Tibial nerve (tissue), 4 donors: ENCODE data around the gene ADCY3.

Experiments used
- EP300 ChIP-seq, 2 donors: sonication (generic); formaldehyde crosslinking; IDR thresholded peaks; one replicate each; pipeline ENCODE4 v1.6.1; 2017; ENCODE audit warnings: antibody characterized with exemption in 2 of 2, mild to moderate bottlenecking in 1 of 2
- POLR2A ChIP-seq, 2 donors: fragments of 450-650 bp; IDR thresholded peaks; one replicate each; pipeline ENCODE4 v1.6.1; 2017; ENCODE audit warnings: antibody characterized with exemption in 2 of 2, mild to moderate bottlenecking in 2 of 2, moderate library complexity in 2 of 2
- TF ChIP-seq, protein P1 (sequence below), 5 experiments: fragments of 200-600 bp in 3 of 5; fragments of 450-650 bp in 2 of 5; sonication (generic) in 3 of 5; IDR thresholded peaks; one replicate each; pipeline ENCODE4 v1.5.1; 2016 to 2019; ENCODE audit warnings: antibody characterized with exemption in 5 of 5, mild to moderate bottlenecking in 3 of 5, moderate library complexity in 2 of 5

DNA sequence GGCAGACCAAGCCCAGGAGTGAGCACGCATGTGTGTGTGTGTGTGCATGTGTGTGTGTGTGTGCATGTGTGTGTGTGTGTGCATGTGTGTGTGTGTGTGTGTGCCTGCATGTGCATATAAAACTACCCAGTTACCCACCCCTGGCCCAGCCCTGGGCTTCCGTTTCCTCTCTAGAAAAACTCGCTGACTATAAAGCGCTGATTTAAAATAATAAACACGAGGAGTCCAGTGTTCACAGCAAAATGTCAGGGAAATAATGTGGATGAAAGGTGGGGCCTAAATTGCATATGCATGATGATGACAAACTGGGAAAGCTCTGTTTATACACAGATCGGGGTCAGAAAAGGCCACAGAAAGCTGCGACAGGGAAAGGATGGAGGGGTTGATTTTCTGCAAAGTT lies 7.5 kb downstream of the ADCY3 start:
- TF ChIP-seq, protein P1, sequence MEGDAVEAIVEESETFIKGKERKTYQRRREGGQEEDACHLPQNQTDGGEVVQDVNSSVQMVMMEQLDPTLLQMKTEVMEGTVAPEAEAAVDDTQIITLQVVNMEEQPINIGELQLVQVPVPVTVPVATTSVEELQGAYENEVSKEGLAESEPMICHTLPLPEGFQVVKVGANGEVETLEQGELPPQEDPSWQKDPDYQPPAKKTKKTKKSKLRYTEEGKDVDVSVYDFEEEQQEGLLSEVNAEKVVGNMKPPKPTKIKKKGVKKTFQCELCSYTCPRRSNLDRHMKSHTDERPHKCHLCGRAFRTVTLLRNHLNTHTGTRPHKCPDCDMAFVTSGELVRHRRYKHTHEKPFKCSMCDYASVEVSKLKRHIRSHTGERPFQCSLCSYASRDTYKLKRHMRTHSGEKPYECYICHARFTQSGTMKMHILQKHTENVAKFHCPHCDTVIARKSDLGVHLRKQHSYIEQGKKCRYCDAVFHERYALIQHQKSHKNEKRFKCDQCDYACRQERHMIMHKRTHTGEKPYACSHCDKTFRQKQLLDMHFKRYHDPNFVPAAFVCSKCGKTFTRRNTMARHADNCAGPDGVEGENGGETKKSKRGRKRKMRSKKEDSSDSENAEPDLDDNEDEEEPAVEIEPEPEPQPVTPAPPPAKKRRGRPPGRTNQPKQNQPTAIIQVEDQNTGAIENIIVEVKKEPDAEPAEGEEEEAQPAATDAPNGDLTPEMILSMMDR (IDR thresholded peaks at IDR 0.05): no peak
- TF ChIP-seq POLR2A (IDR thresholded peaks at IDR 0.05) (no peak), EP300 (IDR thresholded peaks at IDR 0.05) (peak in 1 of 2 donors; percentile 36)
